HG03354 (cell line): ENCODE measurements around the gene TMEM253.

ENCODE experiments used
- ATAC-seq: cut with Tn5 transposase; IDR thresholded peaks from one replicate; pipeline ENCODE4 v1.9.1; 2021; ENCODE audit warnings: mild to moderate bottlenecking; ENCODE audit not compliant: unreplicated experiment, poor library complexity, severe bottlenecking

Gene TMEM253

GRCh38 chr14:21089271-21089670, 11.6 kb upstream of the TMEM253 start:
- no peak for ATAC-seq

GRCh38 chr14:21089877-21090193, 11.0 kb upstream of the TMEM253 start:
- ATAC-seq, result no peak

- no peak for ATAC-seq
Observed at GRCh38 chr14:21090194-21090939, 10.5 kb upstream of the TMEM253 start.

DNA sequence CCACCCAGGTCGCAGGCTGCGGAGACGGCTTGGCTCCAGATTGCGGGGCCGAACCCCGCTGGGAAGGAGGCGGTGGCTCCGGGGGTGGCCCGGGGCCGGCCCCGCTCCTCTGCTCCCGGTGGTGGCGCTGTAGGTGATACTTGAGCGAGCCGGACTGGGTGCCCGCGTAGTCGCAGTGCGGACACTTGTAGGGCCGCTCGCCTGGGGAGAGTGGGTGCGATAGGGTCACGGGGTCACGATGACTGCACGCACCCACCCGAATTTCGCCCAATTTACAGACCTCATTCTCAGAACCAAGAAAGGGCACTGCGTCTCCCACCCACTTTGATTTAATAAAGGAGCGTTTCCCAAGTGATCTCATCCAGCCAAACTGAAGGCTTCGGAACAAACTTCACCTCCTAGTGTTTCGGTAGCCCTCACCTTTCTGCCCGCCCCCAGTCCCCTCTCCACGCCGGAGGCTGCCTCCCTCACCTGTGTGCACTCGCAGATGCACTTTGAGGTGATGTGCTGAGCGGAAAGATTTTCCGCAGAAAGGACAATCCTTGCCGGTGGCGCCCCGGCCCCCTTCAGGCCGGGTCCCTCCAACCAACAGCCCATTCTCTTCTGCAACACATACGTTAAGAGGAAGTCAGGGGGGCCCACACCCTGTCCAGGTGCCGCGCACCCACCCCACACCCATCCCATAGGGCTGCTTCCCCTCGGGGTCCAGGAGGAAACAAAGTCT, 9.8 kb upstream of the TMEM253 start:
- ATAC-seq, result no peak

GRCh38 chr14:21091821-21092272, 9.0 kb upstream of the TMEM253 start:
- ATAC-seq, result no peak

DNA sequence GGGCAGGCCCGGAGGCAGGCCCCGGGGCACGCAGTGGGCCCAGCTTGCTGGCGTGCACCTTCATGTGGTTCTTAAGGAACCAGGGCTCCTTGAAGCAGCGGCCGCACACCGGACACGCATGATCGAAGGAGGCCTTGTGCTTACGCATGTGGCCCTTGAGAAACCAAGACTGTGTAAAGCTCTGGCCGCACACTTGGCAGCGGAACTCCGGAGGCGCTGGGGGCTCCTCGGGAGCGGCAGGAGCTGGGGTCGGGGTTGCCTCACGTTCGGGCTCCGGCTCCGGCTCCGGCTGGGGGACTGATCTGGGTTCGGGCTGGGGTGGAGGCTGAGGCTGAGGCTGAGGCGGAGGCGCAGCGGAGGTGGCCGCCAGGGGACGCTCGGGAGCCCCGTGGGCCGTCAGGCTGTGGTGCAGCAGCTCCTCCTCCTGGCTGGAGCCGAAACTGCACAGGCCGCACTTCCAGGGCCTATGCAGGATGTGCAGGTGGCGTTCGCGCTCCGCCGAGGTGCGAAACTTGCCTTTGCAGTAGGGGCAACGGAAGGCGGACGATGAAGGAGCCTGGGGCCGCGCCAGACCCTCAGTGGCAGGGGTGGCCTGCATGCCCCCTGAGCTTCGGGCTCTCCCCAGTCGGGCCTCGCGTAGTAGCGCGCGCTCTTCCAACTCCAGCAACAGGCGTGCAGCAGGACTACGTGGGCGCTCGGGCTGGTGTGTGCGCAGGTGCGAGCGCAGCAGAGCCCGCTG, 8.4 kb upstream of the TMEM253 start:
- peak; percentile 88 for ATAC-seq

DNA sequence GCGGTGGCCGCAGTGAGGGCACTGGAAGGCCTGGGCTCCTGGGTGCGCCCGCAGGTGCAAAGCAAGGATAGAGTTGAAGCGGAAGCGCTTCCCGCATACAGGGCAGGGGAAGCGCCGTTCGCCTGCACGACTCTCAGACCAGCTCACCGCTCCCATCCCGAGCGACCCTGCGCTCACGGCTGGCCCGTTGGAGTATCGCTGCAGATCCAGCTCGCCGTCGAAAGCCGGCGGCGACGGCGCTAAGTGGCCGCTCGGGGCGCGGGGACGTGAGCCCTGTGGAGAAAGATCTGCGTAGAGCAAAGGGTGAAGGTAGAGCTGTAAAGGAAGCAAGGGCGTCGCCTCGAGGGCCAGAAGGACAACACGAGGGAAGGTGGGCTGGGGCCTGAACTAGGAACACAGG, 7.8 kb upstream of the TMEM253 start:
- no peak for ATAC-seq

GRCh38 chr14:21093769-21094681, 6.8 kb upstream of the TMEM253 start:
- ATAC-seq, result no peak

DNA sequence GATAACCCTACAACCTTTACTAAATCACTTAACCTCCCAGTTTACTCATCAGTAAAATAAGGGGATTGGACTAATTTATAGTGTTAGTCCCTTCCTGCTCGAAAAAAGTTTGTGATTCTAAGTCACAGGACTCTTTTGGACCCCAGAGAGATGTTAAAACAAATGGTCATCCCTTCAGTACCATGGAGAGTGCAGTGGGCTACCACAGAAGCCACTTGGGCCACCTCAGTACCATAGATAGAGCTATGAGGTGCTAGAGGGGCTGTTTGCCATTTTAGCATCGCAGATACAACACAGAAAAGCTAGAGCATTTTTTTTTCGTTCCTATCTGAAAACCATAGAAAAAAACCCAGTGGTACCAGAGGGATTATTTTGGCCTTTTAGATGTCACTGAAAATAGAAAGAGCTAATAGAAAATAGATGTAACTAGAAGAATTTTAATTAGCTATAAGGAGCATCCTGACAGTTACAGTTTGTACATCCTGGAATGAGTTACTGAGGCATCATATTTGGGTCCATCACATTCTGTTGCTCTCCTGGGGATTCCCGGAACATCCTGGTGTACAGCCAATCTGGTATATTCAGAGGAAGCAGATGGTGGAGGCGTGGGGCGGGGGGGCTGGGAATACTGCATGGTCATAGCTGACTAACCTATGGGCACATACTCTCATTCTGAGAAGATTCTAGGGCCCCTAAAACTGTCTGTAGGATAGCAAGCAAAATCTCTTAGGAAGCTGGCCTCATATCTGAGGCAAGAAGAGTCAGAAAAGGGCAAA, 5.2 kb upstream of the TMEM253 start:
- ATAC-seq, result no peak

- ATAC-seq, result no peak
Observed at GRCh38 chr14:21096438-21096837, 4.4 kb upstream of the TMEM253 start.

GRCh38 chr14:21096978-21097635, 3.8 kb upstream of the TMEM253 start:
- no peak for ATAC-seq

- ATAC-seq, result no peak
Observed at GRCh38 chr14:21097636-21098075, 3.2 kb upstream of the TMEM253 start.

DNA sequence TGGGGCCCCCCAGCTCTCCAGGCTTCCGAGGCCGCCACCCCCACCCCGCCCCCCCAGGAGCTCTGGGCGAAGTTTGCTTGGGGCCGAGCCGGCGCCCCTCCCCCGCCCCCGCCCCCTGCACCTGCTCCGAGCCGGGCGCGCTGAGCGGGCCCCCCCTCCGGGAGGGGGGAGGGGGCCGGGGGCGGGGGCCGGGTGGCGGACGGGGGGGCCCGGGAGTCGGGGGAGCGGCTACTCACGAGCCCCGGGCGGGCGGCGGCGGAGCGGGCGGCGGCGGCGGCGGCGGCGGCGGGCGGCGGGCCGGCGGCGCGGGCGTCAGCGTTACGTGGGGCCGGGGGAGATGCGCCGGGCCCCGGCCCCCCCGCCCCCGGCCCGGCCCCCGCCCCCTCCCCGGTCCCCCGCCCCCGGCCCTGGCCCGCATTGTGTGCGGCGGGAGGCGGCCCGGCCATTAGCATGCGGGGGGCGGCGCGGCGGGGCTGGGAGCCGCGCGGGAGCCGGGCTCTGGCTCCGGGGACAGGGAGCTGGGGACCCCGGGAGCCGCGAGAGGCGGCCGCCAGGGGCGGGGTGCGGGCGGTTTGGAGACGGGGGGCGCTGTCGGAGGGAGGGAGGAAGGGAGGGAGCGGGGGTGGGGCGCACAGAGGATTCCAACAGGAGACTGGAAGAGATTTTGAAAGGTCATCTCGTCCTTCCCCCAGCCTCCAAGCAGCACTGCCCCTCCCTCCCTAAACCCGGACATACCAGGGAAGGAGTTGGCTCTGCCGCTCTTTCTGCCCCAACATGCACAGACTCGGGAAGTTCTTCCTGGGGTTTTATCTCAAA, 2.6 kb upstream of the TMEM253 start, which contains the start of gene ZNF219:
Gene ZNF219 (minus strand): TSS at position 580 of the 816 bp plus-strand sequence. CDS start 5,064 bp downstream, outside the sequence.
- no peak for ATAC-seq

- ATAC-seq, result no peak
Observed at GRCh38 chr14:21098892-21099595, 1.8 kb upstream of the TMEM253 start.

DNA sequence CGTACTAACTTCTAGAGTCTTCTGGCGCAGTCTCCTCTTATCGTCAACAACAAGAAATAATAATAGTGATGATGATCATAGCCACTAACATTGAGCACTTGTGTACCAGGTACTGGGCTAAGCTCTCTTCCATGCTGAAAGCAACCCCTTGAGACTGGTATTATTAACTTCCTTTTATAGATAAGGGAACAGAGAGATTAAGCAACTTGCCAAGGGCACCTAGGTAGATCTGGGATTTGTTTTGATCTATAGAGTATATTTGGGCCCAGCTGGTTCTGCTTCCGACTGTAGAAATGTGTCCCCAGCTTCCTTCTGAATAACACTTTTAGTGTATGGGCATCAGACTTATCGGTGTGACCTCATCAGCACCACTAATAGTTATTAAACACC, 1.3 kb upstream of the TMEM253 start:
- no peak for ATAC-seq

GRCh38 chr14:21101802-21102413, 1.0 kb downstream of the TMEM253 start:
- ATAC-seq, result no peak
